CD4-positive, alpha-beta T cell treated with Interleukin-2 at 100 ng/mL for 4 hours (primary cell): ENCODE measurements around the gene BIRC5.
"Not testable (repeated sequence)": the region's sequence is repeated elsewhere in the genome, so short reads cannot be mapped to it uniquely, and the experiment has no call there.

Experiments used
- DNase-seq: peaks from one replicate; pipeline ENCODE4 v3.0.0-alpha.2; 2020; ENCODE audit warnings: low spot score

BIRC5 gene

DNA sequence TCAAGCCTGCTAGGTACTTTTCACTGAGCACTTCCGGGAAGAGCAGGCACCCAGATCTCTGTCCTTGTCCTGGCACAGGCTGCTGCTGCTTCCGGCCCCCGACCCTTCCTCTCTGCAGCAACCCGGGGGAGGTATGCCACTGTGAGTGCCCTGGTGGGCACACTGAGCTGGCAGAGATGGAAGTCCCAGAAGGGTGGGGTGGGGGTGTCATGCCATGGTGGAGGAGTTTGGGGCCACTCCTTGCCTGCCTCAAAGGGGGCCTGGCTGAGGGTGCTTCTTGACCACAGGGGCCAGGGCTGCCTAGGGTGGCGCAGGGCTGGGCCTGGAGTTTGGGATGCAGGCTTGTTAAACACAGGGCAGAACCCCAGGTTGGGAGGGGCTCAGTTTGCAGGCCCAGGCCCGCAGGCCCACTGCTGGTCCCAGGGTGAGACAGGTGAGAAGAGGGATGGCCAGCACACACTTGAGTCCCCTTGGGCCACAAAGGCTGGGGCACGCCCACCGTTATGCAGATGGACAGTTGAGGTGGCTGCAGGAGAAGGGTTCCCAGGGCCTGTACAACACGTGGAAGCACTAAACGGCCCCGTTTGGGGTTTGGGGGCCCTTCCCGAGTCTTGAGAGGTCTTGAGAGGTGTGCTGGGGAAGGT is 26.1 kb downstream of the BIRC5 start:
- DNase-seq = no peak

DNA sequence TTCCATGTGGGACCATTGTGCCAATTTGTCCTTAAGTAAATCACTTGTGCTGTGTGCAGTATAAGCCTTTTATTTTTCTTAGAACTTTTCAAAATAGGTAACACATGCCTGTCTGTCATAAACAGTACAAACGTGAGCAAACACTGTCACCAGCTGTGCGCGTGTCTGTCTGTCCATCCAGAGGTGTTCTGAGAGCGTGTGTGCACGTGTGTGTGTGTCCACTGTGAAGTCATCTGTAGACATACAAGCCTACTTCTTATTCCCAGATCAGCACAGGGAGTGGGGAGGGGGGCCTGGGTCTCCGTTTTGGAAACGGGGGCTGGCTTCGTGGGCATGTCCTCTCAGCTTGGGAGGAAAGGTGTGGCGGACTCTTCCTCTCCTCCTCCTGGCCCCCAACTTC is 26.8 kb downstream of the BIRC5 start:
- no peak for DNase-seq

GRCh38 chr17:78241277-78242023 is 27.4 kb downstream of the BIRC5 start:
- no peak for DNase-seq

DNA sequence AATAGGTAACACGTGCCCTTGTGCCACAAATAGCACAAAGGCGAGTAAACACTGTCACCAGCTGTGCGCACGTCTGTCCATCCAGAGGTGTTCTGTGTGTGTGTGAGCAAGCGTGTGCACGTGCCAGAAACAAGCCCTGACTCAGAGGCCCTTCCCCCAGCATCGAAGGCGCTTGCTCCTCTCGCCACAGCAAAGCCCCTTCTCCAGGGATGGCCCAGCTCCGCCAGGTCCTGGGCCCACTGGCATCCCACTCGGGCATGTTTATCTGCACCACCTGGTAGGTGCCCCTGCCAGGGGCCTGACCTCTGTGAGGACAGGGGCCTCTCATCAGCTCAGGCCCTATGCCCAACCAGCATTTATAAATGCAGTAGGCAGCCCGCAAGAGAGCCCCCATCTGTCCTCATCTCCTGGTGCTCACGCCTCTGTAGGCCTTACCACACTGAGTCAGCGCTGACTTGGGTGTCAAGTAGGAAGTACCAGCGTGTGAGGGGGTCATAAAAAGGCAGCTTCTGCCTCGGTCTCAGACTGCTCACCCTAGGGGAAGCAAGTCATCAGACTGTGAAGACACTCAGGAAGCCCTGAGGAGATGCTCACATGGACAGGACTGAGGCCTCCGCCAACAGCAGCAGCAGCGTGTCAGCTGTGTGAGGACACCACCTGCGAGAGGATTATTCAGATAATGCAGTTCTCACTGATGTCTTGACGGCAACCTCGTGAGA is 28.1 kb downstream of the BIRC5 start:
- peak; percentile 27 for DNase-seq

GRCh38 chr17:78247304-78247703 is 33.3 kb downstream of the BIRC5 start:
- no peak for DNase-seq

- DNase-seq = no peak
Observed at GRCh38 chr17:78248051-78248914, 34.2 kb downstream of the BIRC5 start.

GRCh38 chr17:78249074-78249817 is 35.2 kb downstream of the BIRC5 start:
- no peak for DNase-seq

- no peak for DNase-seq
Observed at GRCh38 chr17:78249818-78250806, 36.1 kb downstream of the BIRC5 start.

DNA sequence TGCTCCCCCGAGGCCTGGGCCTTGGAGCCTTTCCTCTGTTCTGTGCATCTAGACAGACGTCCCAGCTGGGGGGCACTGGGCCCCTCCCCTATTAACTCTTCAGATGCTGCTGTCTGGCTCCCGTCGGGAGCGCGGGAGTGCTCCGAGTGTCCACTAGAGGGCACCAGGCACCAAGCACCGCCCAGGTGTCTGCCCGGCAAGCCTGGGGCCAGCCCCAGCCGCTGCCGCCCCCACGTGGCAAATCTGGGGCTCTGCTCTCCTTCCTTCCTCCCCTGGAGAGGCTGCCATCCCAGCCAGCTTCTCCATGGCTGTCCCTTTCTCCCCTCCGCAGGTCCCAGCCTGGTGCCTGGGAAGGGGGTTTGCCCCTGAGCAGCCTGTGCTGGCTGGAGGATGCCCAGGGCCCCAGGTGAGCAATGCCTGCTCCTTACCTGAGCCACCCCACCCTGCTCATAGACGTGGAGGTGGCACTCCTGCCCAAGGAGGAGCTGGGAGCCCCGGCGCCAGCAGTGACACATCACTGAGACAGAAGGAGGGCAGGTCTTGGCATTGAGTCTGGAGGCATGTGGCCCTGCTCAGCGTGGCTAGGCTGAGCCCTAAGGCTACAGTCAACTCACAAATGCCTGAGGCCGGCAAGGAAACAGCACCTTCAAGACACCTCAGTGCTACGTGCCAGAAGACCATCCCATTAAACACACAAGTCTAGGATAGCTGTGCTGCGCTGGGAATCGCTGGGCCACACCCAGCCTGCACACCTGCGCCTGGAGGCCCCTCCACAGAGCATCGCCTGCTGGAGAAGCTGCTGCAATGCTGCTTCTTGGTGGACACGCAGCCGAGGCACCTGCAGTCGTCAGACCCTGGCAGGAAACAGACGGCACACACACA is 37.1 kb downstream of the BIRC5 start:
- DNase-seq = peak; percentile 84

- DNase-seq = no peak
Observed at GRCh38 chr17:78251773-78252103, 37.7 kb downstream of the BIRC5 start.

- peak; percentile 81 for DNase-seq
Observed at GRCh38 chr17:78252111-78252634, 38.1 kb downstream of the BIRC5 start.

- no peak for DNase-seq
Observed at GRCh38 chr17:78252701-78253635, 38.9 kb downstream of the BIRC5 start.

DNA sequence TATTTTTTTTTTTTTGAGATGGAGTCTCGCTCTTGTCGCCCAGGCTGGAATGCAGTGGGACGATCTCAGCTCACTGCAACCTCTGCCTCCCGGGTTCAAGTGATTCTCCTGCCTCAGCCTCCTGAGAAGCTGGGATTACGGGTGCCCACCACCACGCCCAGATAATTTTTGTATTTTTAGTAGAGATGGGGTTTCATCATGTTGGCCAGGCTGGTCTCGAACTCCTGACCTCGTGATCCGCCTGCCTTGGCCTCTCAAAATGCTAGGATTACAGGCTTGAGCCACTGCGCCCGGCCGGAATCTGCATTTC is 39.5 kb downstream of the BIRC5 start:
- DNase-seq = not testable (repeated sequence)

DNA sequence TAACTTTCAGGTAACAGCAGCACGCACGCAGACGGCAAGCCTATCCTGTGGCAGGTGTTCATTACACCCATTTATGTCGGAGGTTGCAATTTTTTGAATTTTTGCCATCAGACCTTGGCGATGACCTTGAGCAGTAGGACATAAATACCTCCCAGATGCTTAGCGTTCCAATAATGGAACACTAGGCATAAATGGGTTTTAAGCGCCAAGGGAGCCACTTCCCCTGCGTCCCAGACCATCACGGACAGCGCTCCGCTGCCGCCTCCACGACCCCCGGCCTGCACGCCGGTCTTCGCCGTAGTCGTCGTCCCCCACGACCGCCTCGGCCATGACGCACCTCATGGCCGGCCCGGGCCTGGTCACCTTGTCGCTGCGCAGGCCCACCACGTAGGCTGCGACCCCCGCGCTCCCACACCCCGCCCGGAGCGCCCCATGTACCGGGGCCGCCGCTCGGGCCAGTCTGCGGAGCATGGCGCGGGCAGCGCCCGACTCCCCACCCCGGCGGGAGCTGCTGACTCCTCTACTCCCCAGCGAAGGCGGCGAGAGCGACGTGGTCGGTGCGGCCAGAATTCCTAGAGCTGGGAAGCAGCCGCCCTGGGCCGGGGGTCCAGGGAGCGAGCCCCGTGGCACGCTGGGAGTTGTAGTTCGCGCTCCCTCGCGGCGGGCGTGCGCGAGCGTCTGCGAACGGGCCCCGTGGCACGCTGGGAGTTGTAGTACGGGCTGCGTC is 40.1 kb downstream of the BIRC5 start:
- peak; percentile 80 for DNase-seq

DNA sequence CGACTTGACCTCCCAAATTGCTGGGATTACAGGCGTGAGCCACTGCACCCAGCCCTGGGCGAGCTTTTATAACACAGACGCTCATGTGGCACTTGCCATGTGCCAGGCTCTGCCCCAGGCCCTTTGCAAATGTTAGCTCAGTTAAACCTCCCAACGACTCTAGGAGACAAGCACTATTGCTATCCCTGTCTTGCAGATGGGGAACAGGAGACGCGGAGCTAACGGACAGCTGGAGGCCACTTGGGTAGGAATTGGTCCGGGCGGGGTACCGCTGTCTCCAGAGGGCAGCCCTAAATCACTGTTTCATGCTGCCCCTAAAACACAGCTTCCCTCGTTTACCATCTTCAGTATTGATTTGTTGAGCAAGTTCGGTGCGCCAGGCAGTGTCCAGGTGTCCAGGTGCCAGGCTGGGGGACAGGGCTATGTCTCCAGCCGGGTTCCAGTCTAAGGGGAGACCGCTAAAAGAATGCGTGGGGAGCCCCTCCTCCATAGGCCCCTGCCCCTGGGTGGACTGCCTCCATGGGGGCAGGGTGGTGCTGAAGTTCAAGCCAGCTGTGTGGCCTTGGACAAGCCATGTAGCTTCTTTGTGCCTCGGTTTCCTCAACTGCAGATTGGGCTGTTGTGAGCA is 41.1 kb downstream of the BIRC5 start:
- no peak for DNase-seq

DNA sequence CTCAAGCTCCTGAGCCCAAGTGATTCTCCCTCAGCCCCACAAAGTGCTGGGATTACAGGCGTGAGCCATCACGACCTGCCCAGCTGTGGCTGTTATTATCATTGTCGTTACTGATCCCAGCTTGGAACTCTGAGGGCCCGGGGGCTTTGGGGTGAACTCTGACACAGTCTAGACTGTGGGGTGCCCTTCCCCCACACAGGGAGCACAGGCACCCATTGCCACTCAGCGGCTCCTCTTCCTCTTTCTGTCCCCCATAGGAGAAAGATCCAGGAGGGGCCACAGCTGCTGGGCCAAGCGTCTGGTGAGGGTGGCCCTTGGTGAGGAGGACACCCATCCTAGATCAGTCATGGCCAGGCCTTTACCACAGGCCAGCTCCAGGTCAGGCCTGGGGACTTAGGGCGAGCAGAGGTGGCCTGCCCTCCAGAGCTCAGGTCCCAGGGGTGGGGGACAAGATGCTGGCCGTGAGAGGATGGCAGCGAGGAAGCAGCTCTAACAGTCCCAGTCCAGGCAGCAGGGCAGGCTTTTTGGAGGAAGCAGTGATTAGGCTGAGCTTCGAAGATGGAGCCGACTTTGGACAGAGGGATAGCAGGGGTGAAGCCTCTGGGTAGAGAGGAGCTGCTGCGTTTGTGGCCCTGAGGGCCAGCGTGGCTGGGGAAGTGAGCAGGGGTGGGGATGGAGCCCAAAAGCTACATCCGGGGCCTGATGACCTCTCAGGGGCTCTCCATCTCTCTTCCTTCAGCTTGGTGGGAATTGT is 42.1 kb downstream of the BIRC5 start:
- no peak for DNase-seq
